SK-N-SH (cell line): ENCODE results near the gene SLC4A9. TPM values are rescaled to one million over a fixed set of nuclear protein-coding genes. Genes with fewer than 3 reads are reported as not detected.

Source experiments
- CTCF ChIA-PET: fragments of 300-600, 350-600 bp; formaldehyde crosslinking; extraction: SDS; loops from one replicate; lab custom pipeline; 2021; lab: Yijun Ruan, JAX
- POLR2A ChIA-PET: fragments of 350-600 bp; sonication (Branson Sonifier 250); formaldehyde crosslinking; extraction: SDS; loops from one replicate; lab custom pipeline; 2020; ENCODE audit warnings: antibody characterized with exemption, inconsistent platforms; lab: Yijun Ruan, JAX
- DNase-seq: peaks from one replicate; pipeline ENCODE4 v3.0.0; 2012
- H2AFZ ChIP-seq: fragments of 200-600 bp; sonication (generic); 2 replicates; pipeline ENCODE4 v1.8.1; 2016; ENCODE audit warnings: antibody characterized with exemption, mild to moderate bottlenecking, low read depth
- H3F3A ChIP-seq: fragments of 200-600 bp; sonication (generic); replicated peaks from 2 replicates; pipeline ENCODE3; 2016; ENCODE audit warnings: antibody characterized with exemption, mild to moderate bottlenecking; ENCODE audit not compliant: insufficient read depth
- H3K27ac ChIP-seq, 2 experiments: fragments of 200-500 bp in 1 of 2; fragments of 200-600 bp in 1 of 2; sonication (Bioruptor generic) in 1 of 2; sonication (generic), shearing (Covaris generic) in 1 of 2; 2 replicates each; pipeline versions ENCODE4 v1.5.1 to v1.6.1; 2014 to 2016; ENCODE audit warnings: low read depth in 2 of 2, inconsistent platforms in 1 of 2, low read length in 1 of 2, mild to moderate bottlenecking in 1 of 2, mixed read lengths in 1 of 2
- H3K27me3 ChIP-seq: fragments of 200-600 bp; sonication (generic), shearing (Covaris generic); 2 replicates; pipeline ENCODE4 v1.6.1; 2016; ENCODE audit warnings: mixed run types; ENCODE audit not compliant: insufficient read depth
- H3K36me3 ChIP-seq, 2 experiments: fragments of 200-500 bp in 1 of 2; fragments of 200-600 bp in 1 of 2; sonication (Bioruptor generic) in 1 of 2; sonication (generic) in 1 of 2; replicated peaks in 1 of 2; 2 replicates each; pipeline versions ENCODE3 to v1.5.1; 2014 to 2016; ENCODE audit warnings: low read length in 1 of 2, mild to moderate bottlenecking in 1 of 2; ENCODE audit not compliant: insufficient read depth in 2 of 2, control insufficient read depth in 1 of 2
- H3K4me1 ChIP-seq, 2 experiments: fragments of 200-500 bp in 1 of 2; fragments of 200-600 bp in 1 of 2; sonication (Bioruptor generic) in 1 of 2; sonication (generic), shearing (Covaris generic) in 1 of 2; 2 replicates each; pipeline versions ENCODE4 v1.5.1 to v1.6.1; 2014 to 2016; ENCODE audit warnings: low read depth in 1 of 2, low read length in 1 of 2, mixed run types in 1 of 2; ENCODE audit not compliant: insufficient read depth in 2 of 2, control insufficient read depth in 1 of 2
- H3K4me2 ChIP-seq: fragments of 200-600 bp; sonication (generic), shearing (Covaris generic); 2 replicates; pipeline ENCODE4 v1.6.1; 2017; ENCODE audit warnings: mixed run types
- H3K4me3 ChIP-seq, 2 experiments: fragments of 200-500 bp in 1 of 2; fragments of 200-600 bp in 1 of 2; sonication (Bioruptor generic) in 1 of 2; sonication (generic), shearing (Covaris generic) in 1 of 2; 2 replicates each; pipeline versions ENCODE4 v1.5.1 to v1.8.1; 2014 to 2016; ENCODE audit warnings: low read depth in 2 of 2, inconsistent platforms in 1 of 2, low read length in 1 of 2, mild to moderate bottlenecking in 1 of 2, mixed read lengths in 1 of 2, moderate library complexity in 1 of 2
- H3K79me2 ChIP-seq: fragments of 200-600 bp; sonication (generic); 2 replicates; pipeline ENCODE4 v1.8.1; 2017; ENCODE audit warnings: mild to moderate bottlenecking; ENCODE audit not compliant: insufficient read depth
- H3K9ac ChIP-seq: fragments of 200-600 bp; sonication (generic); 2 replicates; pipeline ENCODE4 v1.6.1; 2017; ENCODE audit warnings: mixed run types
- H3K9me2 ChIP-seq: fragments of 200-600 bp; sonication (generic); 2 replicates; pipeline ENCODE4 v1.6.1; 2017; ENCODE audit warnings: mixed run types
- H3K9me3 ChIP-seq: fragments of 200-600 bp; sonication (generic); 2 replicates; pipeline ENCODE4 v1.6.1; 2017; ENCODE audit warnings: mixed run types, mild to moderate bottlenecking, moderate library complexity
- H4K20me1 ChIP-seq: fragments of 200-600 bp; sonication (generic); 2 replicates; pipeline ENCODE4 v1.6.1; 2017; ENCODE audit warnings: mild to moderate bottlenecking, mixed run types; ENCODE audit not compliant: insufficient read depth
- ELF1 ChIP-seq: IDR thresholded peaks from 2 replicates; pipeline ENCODE4 v1.4.0; 2012
- EP300 ChIP-seq, 2 experiments: IDR thresholded peaks; 2 replicates each; pipeline versions ENCODE4 v1.4.0 to v1.6.1; 2012; ENCODE audit warnings: borderline replicate concordance in 1 of 2, low read depth in 1 of 2, low read length in 1 of 2
- EZH2phosphoT487 ChIP-seq: fragments of 200-600 bp; sonication (generic); IDR thresholded peaks from 2 replicates; pipeline ENCODE4 v1.6.1; 2017; ENCODE audit warnings: low read depth, mixed run types, mild to moderate bottlenecking, antibody characterized with exemption, moderate library complexity, borderline replicate concordance
- FOSL2 ChIP-seq: IDR thresholded peaks from 2 replicates; pipeline ENCODE4 v1.4.0; 2012; ENCODE audit warnings: low read depth, mild to moderate bottlenecking, moderate library complexity, borderline replicate concordance
- FOXJ3 ChIP-seq: sonication (generic); formaldehyde crosslinking; IDR thresholded peaks from 2 replicates; pipeline ENCODE4 v1.5.1; 2020; ENCODE audit warnings: mild to moderate bottlenecking, missing genetic modification reagents
- FOXM1 ChIP-seq: IDR thresholded peaks from 2 replicates; pipeline ENCODE4 v1.4.0; 2012; ENCODE audit warnings: low read depth, mild to moderate bottlenecking
- JUND ChIP-seq: IDR thresholded peaks from 2 replicates; pipeline ENCODE4 v1.4.0; 2012
- MAX ChIP-seq: IDR thresholded peaks from 2 replicates; pipeline ENCODE4 v1.4.0; 2012; ENCODE audit warnings: low read depth
- MEF2A ChIP-seq: IDR thresholded peaks from 2 replicates; pipeline ENCODE4 v1.4.0; 2012; ENCODE audit warnings: low read depth, borderline replicate concordance
- MXI1 ChIP-seq: IDR thresholded peaks from 2 replicates; pipeline ENCODE4 v1.6.1; 2012; ENCODE audit warnings: mild to moderate bottlenecking, low read depth, low read length, improper control_type of control experiment
- NFIC ChIP-seq: IDR thresholded peaks from 2 replicates; pipeline ENCODE4 v1.4.0; 2012; ENCODE audit warnings: borderline replicate concordance
- NRF1 ChIP-seq: IDR thresholded peaks from 2 replicates; pipeline ENCODE4 v1.6.1; 2012; ENCODE audit warnings: low read depth, mild to moderate bottlenecking, low read length
- POLR2AphosphoS5 ChIP-seq: IDR thresholded peaks from 2 replicates; pipeline ENCODE4 v1.6.1; 2012; ENCODE audit warnings: low read depth, low read length
- RAD21 ChIP-seq: IDR thresholded peaks from 2 replicates; pipeline ENCODE4 v1.6.1; 2012; ENCODE audit warnings: mild to moderate bottlenecking, low read length
- RFX5 ChIP-seq: IDR thresholded peaks from 2 replicates; pipeline ENCODE4 v1.6.1; 2012; ENCODE audit warnings: mild to moderate bottlenecking, improper control_type of control experiment, low read length
- SIN3A ChIP-seq: IDR thresholded peaks from 2 replicates; pipeline ENCODE4 v1.6.1; 2012; ENCODE audit warnings: low read depth, mild to moderate bottlenecking, low read length, moderate library complexity, borderline replicate concordance
- TAF1 ChIP-seq: IDR thresholded peaks from 2 replicates; pipeline ENCODE4 v1.6.1; 2012; ENCODE audit warnings: low read depth, mild to moderate bottlenecking, low read length, moderate library complexity, borderline replicate concordance
- TCF12 ChIP-seq: IDR thresholded peaks from 2 replicates; pipeline ENCODE4 v1.4.0; 2012
- ZBTB33 ChIP-seq: IDR thresholded peaks from 2 replicates; pipeline ENCODE4 v1.4.0; 2012; ENCODE audit warnings: low read depth, borderline replicate concordance
- WGBS: methylation state at CpG from one replicate; pipeline ENCODE4 v1.1.6; 2017; ENCODE audit warnings: low lambda C conversion rate; 5-methylcytosine and 5-hydroxymethylcytosine counted together
- polyA plus RNA-seq, 3 experiments: library from polyadenylated mRNA; depleted of rRNA; stranded (reverse); fragments of >200 nt; gene quantifications; 2 replicates each; pipeline ENCODE4 v1.2.3, GENCODE V29; 2012
- TF ChIP-seq, protein P1 (sequence below): fragments of 150-350 bp; IDR thresholded peaks from 2 replicates; pipeline ENCODE4 v1.6.1; 2016; ENCODE audit warnings: mild to moderate bottlenecking, low read depth, low read length
- TF ChIP-seq, protein P2 (sequence below): IDR thresholded peaks from 2 replicates; pipeline ENCODE4; 2012

Gene SLC4A9
- polyA plus RNA-seq, 1 of the 3 experiments (the other 2 are of a cell fraction): 0.02 TPM

DNA sequence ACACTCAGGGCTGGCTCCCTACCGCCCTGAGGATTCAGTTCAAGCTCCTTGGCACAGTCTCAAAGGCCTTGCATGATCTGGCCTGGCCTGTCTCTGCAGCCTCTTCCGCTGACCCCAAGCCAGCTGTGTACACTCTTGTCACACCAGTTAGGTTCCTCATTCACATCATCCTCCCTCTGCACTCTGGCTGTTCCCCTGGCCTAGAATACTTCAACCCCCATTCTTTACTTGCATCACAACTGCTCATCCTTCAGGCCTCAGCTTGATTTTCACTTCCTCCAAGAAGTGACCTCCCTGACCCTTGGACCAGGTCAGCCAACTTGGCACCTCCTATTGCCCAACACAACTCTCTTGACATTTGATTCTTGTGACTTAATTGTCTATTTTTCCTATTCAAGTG is 38.2 kb upstream of the SLC4A9 start:
- no peak for DNase-seq
- H3K36me3 ChIP-seq: no peaks in the 10 kb centered on the region
- H3K9me3 ChIP-seq: no peaks in the 10 kb centered on the region
- H3F3A ChIP-seq: peaks cover 27% of the 10 kb centered on the region
- peak overlapping the region in 1 of 2 experiments; percentile 94; a peak in 2 of 4 replicates for H3K27ac ChIP-seq
- H3K4me1 ChIP-seq: peaks cover 7 to 23% of the 10 kb centered on the region in 2 experiments; a peak in 3 of 4 replicates
- H3K9ac ChIP-seq: no peak overlapping the region
- no peaks in the 10 kb centered on the region for H3K27me3 ChIP-seq
- H4K20me1 ChIP-seq: no peaks in the 10 kb centered on the region
- ChIA-PET POLR2A (no interaction called here), CTCF (interaction anchor here (1.3 to 2.6 kb wide), 3 partner anchors 25 to 78 kb away, joined by 3 to 15 read pairs (median 7); partner anchors contain the start of gene HBEGF)
- WGBS: 92% methylated on average over 2 of the region's 2 CpGs
- TF ChIP-seq TCF12 (no peak), EZH2phosphoT487 (no peak), FOXM1 (no peak), MXI1 (no peak), RFX5 (no peak), RAD21 (no peak), ELF1 (no peak), TAF1 (no peak), NRF1 (no peak), FOXJ3 (CRISPR knock-in tag) (no peak), SIN3A (no peak), MAX (no peak), EP300 (IDR thresholded peaks at IDR 0.05; ENCODE audit: borderline replicate concordance in 1 of 2, low read depth in 1 of 2, low read length in 1 of 2) (no peak), FOSL2 (no peak)
- TF ChIP-seq, protein P1, sequence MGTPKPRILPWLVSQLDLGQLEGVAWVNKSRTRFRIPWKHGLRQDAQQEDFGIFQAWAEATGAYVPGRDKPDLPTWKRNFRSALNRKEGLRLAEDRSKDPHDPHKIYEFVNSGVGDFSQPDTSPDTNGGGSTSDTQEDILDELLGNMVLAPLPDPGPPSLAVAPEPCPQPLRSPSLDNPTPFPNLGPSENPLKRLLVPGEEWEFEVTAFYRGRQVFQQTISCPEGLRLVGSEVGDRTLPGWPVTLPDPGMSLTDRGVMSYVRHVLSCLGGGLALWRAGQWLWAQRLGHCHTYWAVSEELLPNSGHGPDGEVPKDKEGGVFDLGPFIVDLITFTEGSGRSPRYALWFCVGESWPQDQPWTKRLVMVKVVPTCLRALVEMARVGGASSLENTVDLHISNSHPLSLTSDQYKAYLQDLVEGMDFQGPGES: no peak
- TF ChIP-seq, all 33 proteins: peak for 0
- H3K9me2 ChIP-seq: no peaks in the 10 kb centered on the region
- H3K4me2 ChIP-seq: no peak overlapping the region
- no peak overlapping the region for H3K4me3 ChIP-seq
- H3K79me2 ChIP-seq: no peaks in the 10 kb centered on the region
- H2AFZ ChIP-seq: no peak overlapping the region

- CTCF ChIA-PET: interaction anchor here (1.6 to 2.6 kb wide), 2 partner anchors 29 to 79 kb away, joined by 7 to 15 read pairs; no protein-coding TSS in a partner anchor
- TF ChIP-seq NRF1 (peak; percentile 19; the same call in 1 of the 2 replicates), MXI1 (no peak), SIN3A (0 out of 2 replicates have a peak, but pooled peaks have one; percentile 32), TCF12 (peak; percentile 94), ZBTB33 (0 out of 2 replicates have a peak, but pooled peaks have one; percentile 67), MEF2A (peak; percentile 69; the same call in 1 of the 2 replicates), EZH2phosphoT487 (no peak), NFIC (peak; percentile 93), JUND (peak; percentile 94), FOXM1 (peak; percentile 45; the same call in 1 of the 2 replicates), POLR2AphosphoS5 (peak; percentile 65; the same call in 1 of the 2 replicates), EP300 (IDR thresholded peaks at IDR 0.05; ENCODE audit: borderline replicate concordance in 1 of 2, low read depth in 1 of 2, low read length in 1 of 2) (peak in 1 of 2 experiments; percentile 94; a peak in 2 of 4 replicates)
- TF ChIP-seq, protein P2, sequence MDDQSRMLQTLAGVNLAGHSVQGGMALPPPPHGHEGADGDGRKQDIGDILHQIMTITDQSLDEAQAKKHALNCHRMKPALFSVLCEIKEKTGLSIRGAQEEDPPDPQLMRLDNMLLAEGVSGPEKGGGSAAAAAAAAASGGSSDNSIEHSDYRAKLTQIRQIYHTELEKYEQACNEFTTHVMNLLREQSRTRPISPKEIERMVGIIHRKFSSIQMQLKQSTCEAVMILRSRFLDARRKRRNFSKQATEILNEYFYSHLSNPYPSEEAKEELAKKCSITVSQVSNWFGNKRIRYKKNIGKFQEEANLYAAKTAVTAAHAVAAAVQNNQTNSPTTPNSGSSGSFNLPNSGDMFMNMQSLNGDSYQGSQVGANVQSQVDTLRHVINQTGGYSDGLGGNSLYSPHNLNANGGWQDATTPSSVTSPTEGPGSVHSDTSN: peak; percentile 87
These were observed 37.0 kb upstream of the SLC4A9 start for GRCh38 chr5:140322751-140323731.

More at GRCh38 chr5:140322751-140323731, 37.0 kb upstream of the SLC4A9 start:
- Histone ChIP-seq H3K4me2 (peak overlapping the region; percentile 59), H3K9ac (peak overlapping the region; percentile 68), H3K9me3 (no peaks in the 10 kb centered on the region), H3K27me3 (no peaks in the 10 kb centered on the region), H2AFZ (no peak overlapping the region), H3K79me2 (no peaks in the 10 kb centered on the region), H4K20me1 (no peaks in the 10 kb centered on the region), H3K9me2 (no peaks in the 10 kb centered on the region), H3F3A (peaks cover 23% of the 10 kb centered on the region), H3K4me3 (no peak overlapping the region), H3K27ac (peak overlapping the region; percentile 32 to 94; a peak in 3 of 4 replicates), H3K36me3 (no peaks in the 10 kb centered on the region), H3K4me1 (peaks cover 7 to 33% of the 10 kb centered on the region in 2 experiments; a peak in 3 of 4 replicates)
- no peak for DNase-seq
- WGBS: 35% methylated on average over 9 of the region's 9 CpGs
- POLR2A ChIA-PET: no interaction called here
